ENCODE data around the gene RAB10. TPM values are rescaled to one million over a fixed set of nuclear protein-coding genes. Genes with fewer than 3 reads are reported as not detected.

RAB10 gene
- total and polyA plus RNA-seq, 2 experiments from 2014 or later: 102 to 143 TPM

DNA sequence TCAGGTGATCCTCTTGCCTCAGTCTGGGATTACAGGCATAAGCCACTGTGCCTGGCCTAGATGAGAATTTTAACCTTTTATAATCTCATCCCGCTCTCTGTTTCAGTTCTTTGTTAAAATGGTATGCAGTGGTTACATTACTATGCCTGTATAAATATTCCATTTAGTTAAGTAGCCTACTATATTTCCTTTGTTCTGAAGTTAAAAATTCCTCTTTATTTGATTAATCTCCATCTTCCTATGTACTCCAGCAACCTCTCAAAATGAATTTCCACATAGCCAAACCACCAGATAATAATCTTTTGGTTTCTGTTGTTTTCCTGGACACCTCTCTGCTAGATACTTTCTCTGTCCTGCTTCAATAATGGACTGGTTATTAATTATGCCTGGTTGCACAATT is 15.8 kb downstream of the RAB10 start (continued):
- TF ChIP-seq, protein P1, sequence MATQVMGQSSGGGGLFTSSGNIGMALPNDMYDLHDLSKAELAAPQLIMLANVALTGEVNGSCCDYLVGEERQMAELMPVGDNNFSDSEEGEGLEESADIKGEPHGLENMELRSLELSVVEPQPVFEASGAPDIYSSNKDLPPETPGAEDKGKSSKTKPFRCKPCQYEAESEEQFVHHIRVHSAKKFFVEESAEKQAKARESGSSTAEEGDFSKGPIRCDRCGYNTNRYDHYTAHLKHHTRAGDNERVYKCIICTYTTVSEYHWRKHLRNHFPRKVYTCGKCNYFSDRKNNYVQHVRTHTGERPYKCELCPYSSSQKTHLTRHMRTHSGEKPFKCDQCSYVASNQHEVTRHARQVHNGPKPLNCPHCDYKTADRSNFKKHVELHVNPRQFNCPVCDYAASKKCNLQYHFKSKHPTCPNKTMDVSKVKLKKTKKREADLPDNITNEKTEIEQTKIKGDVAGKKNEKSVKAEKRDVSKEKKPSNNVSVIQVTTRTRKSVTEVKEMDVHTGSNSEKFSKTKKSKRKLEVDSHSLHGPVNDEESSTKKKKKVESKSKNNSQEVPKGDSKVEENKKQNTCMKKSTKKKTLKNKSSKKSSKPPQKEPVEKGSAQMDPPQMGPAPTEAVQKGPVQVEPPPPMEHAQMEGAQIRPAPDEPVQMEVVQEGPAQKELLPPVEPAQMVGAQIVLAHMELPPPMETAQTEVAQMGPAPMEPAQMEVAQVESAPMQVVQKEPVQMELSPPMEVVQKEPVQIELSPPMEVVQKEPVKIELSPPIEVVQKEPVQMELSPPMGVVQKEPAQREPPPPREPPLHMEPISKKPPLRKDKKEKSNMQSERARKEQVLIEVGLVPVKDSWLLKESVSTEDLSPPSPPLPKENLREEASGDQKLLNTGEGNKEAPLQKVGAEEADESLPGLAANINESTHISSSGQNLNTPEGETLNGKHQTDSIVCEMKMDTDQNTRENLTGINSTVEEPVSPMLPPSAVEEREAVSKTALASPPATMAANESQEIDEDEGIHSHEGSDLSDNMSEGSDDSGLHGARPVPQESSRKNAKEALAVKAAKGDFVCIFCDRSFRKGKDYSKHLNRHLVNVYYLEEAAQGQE (IDR thresholded peaks at IDR 0.05; ENCODE audit: unreplicated experiment): no peak
- TF ChIP-seq, protein P2, sequence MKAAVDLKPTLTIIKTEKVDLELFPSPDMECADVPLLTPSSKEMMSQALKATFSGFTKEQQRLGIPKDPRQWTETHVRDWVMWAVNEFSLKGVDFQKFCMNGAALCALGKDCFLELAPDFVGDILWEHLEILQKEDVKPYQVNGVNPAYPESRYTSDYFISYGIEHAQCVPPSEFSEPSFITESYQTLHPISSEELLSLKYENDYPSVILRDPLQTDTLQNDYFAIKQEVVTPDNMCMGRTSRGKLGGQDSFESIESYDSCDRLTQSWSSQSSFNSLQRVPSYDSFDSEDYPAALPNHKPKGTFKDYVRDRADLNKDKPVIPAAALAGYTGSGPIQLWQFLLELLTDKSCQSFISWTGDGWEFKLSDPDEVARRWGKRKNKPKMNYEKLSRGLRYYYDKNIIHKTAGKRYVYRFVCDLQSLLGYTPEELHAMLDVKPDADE (IDR thresholded peaks at IDR 0.05): no peak
- TF ChIP-seq, protein P3, sequence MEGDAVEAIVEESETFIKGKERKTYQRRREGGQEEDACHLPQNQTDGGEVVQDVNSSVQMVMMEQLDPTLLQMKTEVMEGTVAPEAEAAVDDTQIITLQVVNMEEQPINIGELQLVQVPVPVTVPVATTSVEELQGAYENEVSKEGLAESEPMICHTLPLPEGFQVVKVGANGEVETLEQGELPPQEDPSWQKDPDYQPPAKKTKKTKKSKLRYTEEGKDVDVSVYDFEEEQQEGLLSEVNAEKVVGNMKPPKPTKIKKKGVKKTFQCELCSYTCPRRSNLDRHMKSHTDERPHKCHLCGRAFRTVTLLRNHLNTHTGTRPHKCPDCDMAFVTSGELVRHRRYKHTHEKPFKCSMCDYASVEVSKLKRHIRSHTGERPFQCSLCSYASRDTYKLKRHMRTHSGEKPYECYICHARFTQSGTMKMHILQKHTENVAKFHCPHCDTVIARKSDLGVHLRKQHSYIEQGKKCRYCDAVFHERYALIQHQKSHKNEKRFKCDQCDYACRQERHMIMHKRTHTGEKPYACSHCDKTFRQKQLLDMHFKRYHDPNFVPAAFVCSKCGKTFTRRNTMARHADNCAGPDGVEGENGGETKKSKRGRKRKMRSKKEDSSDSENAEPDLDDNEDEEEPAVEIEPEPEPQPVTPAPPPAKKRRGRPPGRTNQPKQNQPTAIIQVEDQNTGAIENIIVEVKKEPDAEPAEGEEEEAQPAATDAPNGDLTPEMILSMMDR (conservative IDR thresholded peaks at IDR 0.05; ENCODE audit: low read depth in 2 of 2): no peak
- TF ChIP-seq EZH2 (IDR thresholded peaks at IDR 0.05; ENCODE audit: low read depth, unreplicated experiment) (no peak), ZNF331 (CRISPR knock-in tag; IDR thresholded peaks at IDR 0.05; ENCODE audit: low read depth) (no peak)

DNA sequence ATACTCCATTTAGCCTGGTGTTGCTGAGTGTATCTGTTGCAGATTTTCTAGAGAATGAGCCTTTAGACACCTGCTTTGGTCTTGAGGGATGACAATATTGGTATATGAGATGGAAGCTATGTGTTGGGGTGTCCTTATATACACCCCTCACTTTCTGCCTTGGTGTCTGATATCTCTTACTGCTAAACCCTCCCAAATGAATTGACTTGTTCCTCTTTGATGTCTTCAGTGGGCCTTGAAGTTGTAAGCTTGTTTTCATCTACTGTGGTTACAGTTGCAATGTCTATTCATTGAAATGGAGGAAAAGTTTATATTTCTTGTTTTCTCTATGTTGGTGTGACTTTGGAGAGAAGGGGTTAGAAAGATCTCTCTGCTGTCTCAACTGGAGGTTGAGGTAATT is 18.9 kb downstream of the RAB10 start:
- Histone ChIP-seq H2AFZ (no peak overlapping the region), H3K27ac (ENCODE audit: low read depth) (no peak overlapping the region), H3K9me2 (ENCODE audit: insufficient read depth) (no peaks in the 10 kb centered on the region), H3K4me1 (ENCODE audit: insufficient read depth) (no peaks in the 10 kb centered on the region; the same call in 1 of the 2 replicates), H3K4me3 (no peak overlapping the region), H3F3A (replicated peaks; ENCODE audit: low read depth) (no peaks in the 10 kb centered on the region), H4K20me1 (replicated peaks; ENCODE audit: insufficient read depth) (peaks cover 81% of the 10 kb centered on the region), H3K4me2 (no peak overlapping the region), H3K36me3 (ENCODE audit: insufficient read depth) (no peaks in the 10 kb centered on the region), H3K27me3 (ENCODE audit: insufficient read depth) (no peaks in the 10 kb centered on the region), H3K79me2 (replicated peaks; ENCODE audit: insufficient read depth) (peaks cover 100% of the 10 kb centered on the region)
- Mint-ChIP-seq H3K4me1 (peaks cover 9% of the 10 kb centered on the region; the same call in 2 of the 3 replicates), H3K27me3 (ENCODE audit: insufficient read depth, low read depth, poor library complexity) (peaks cover 1% of the 10 kb centered on the region), H3K9me3 (no peaks in the 10 kb centered on the region), H3K36me3 (ENCODE audit: low read depth) (peaks cover 24% of the 10 kb centered on the region; the same call in 2 of the 3 replicates), H3K4me3 (no peak overlapping the region), H3K27ac (no peak overlapping the region)
- no peak for DNase-seq (ENCODE audit: low spot score)
- TF ChIP-seq POLR2AphosphoS5 (IDR thresholded peaks at IDR 0.05; ENCODE audit: low read depth) (no peak), STAT1 (IDR thresholded peaks at IDR 0.05; ENCODE audit: unreplicated experiment) (no peak)
- TF ChIP-seq, protein P1 (IDR thresholded peaks at IDR 0.05; ENCODE audit: unreplicated experiment): no peak
- ATAC-seq: no peak

All from GM23338 (cell line).